Vagina (tissue), 2 donors: ENCODE results near the gene SYNDIG1. TPM values are rescaled to one million over a fixed set of nuclear protein-coding genes. Genes with fewer than 3 reads are reported as not detected.

ENCODE experiments used
- DNase-seq, 2 donors: peaks; one replicate each; pipeline ENCODE4 v3.0.0-alpha.2; 2017; ENCODE audit errors: extremely low spot score in 2 of 2
- H3K27ac ChIP-seq: fragments of 200-600 bp; sonication (generic); one replicate; pipeline ENCODE4 v1.5.1; 2019
- H3K27me3 ChIP-seq: fragments of 200-600 bp; sonication (generic); one replicate; pipeline ENCODE4 v1.5.1; 2019
- H3K36me3 ChIP-seq, 2 donors: fragments of 200-600 bp; sonication (generic); one replicate each; pipeline ENCODE4 v1.5.1; 2017 to 2019
- H3K4me1 ChIP-seq: fragments of 200-600 bp; sonication (generic); one replicate; pipeline ENCODE4 v1.5.1; 2019
- H3K4me3 ChIP-seq, 2 donors: fragments of 200-600 bp; sonication (generic); 1 replicate in 1 of 2; 2 replicates in 1 of 2; pipeline ENCODE4 v1.5.1; 2016 to 2019
- H3K9me3 ChIP-seq: fragments of 200-600 bp; sonication (generic); one replicate; pipeline ENCODE4 v1.5.1; 2019
- CTCF ChIP-seq, 3 experiments: fragments of 450-650 bp in 2 of 3; fragments of 200-600 bp in 1 of 3; sonication (generic) in 1 of 3; IDR thresholded peaks; one replicate each; pipeline ENCODE4 v1.5.1; 2017 to 2019; ENCODE audit warnings: antibody characterized with exemption in 3 of 3, mild to moderate bottlenecking in 2 of 3, moderate library complexity in 2 of 3
- POLR2A ChIP-seq, 2 donors: fragments of 450-650 bp; IDR thresholded peaks; one replicate each; pipeline ENCODE4 v1.6.1; 2017; ENCODE audit warnings: antibody characterized with exemption in 2 of 2, mild to moderate bottlenecking in 2 of 2, moderate library complexity in 2 of 2
- POLR2AphosphoS5 ChIP-seq, 2 donors: sonication (generic); formaldehyde crosslinking; IDR thresholded peaks; one replicate each; pipeline ENCODE4 v1.9.0; 2017; ENCODE audit warnings: antibody characterized with exemption in 2 of 2, mild to moderate bottlenecking in 2 of 2, low read depth in 1 of 2; ENCODE audit not compliant: insufficient read depth in 1 of 2
- intact Hi-C: fragments of 100-400 bp; cut with DNase I; formaldehyde crosslinking; loops from one replicate; pipeline ENCODE4 v1.15.1; 2023
- total RNA-seq: library from RNA; depleted of rRNA; stranded (reverse); fragments of >200 nt; gene quantifications from one replicate; pipeline ENCODE4 v1.2.3, GENCODE V29; 2016

Gene SYNDIG1
- total RNA-seq, 1 donor from 2014 or later, result 3.2 TPM

- no peaks in the 10 kb centered on the region for H3K36me3 ChIP-seq
- H3K4me3 ChIP-seq, result no peak overlapping the region
- no peaks in the 10 kb centered on the region for H3K9me3 ChIP-seq
- no peaks in the 10 kb centered on the region for H3K27me3 ChIP-seq
- no peak overlapping the region for H3K27ac ChIP-seq
- DNase-seq, result no peak
- TF ChIP-seq POLR2AphosphoS5 (IDR thresholded peaks at IDR 0.05; ENCODE audit: insufficient read depth in 1 of 2, low read depth in 1 of 2) (no peak), CTCF (IDR thresholded peaks at IDR 0.05) (no peak), POLR2A (IDR thresholded peaks at IDR 0.05) (no peak)
- peaks cover 9% of the 10 kb centered on the region for H3K4me1 ChIP-seq
- intact Hi-C loops, result no loop called here
These were observed 192.9 kb downstream of the SYNDIG1 start for GRCh38 chr20:24662322-24662721.

- Histone ChIP-seq H3K4me3 (no peak overlapping the region), H3K9me3 (no peaks in the 10 kb centered on the region), H3K4me1 (peaks cover 9% of the 10 kb centered on the region), H3K27me3 (no peaks in the 10 kb centered on the region), H3K27ac (no peak overlapping the region), H3K36me3 (no peaks in the 10 kb centered on the region)
- TF ChIP-seq POLR2A (IDR thresholded peaks at IDR 0.05) (no peak), CTCF (IDR thresholded peaks at IDR 0.05) (no peak), POLR2AphosphoS5 (IDR thresholded peaks at IDR 0.05; ENCODE audit: insufficient read depth in 1 of 2, low read depth in 1 of 2) (no peak)
- intact Hi-C loops, result no loop called here
- no peak for DNase-seq
These were observed 193.4 kb downstream of the SYNDIG1 start for GRCh38 chr20:24662752-24663365.

- no peaks in the 10 kb centered on the region for H3K9me3 ChIP-seq
- no peak for TF ChIP-seq POLR2A (IDR thresholded peaks at IDR 0.05)
- no peak for TF ChIP-seq CTCF (IDR thresholded peaks at IDR 0.05)
- no peak for TF ChIP-seq POLR2AphosphoS5 (IDR thresholded peaks at IDR 0.05; ENCODE audit: insufficient read depth in 1 of 2, low read depth in 1 of 2)
These were observed 194.1 kb downstream of the SYNDIG1 start for GRCh38 chr20:24663496-24663895.

GRCh38 chr20:24664266-24664986 is 195.0 kb downstream of the SYNDIG1 start:
- intact Hi-C loops, result no loop called here
- H3K4me3 ChIP-seq, result no peak overlapping the region
- DNase-seq, result no peak
- H3K36me3 ChIP-seq, result no peaks in the 10 kb centered on the region
- peaks cover 9% of the 10 kb centered on the region for H3K4me1 ChIP-seq
- H3K27me3 ChIP-seq, result no peaks in the 10 kb centered on the region
- H3K27ac ChIP-seq, result no peak overlapping the region
- no peak for TF ChIP-seq POLR2AphosphoS5 (IDR thresholded peaks at IDR 0.05; ENCODE audit: insufficient read depth in 1 of 2, low read depth in 1 of 2)
- TF ChIP-seq POLR2A (IDR thresholded peaks at IDR 0.05), result no peak
- no peak for TF ChIP-seq CTCF (IDR thresholded peaks at IDR 0.05)
- H3K9me3 ChIP-seq, result no peaks in the 10 kb centered on the region

More at GRCh38 chr20:24663496-24663895, 194.1 kb downstream of the SYNDIG1 start:
- peaks cover 9% of the 10 kb centered on the region for H3K4me1 ChIP-seq
- no peak for DNase-seq
- no peaks in the 10 kb centered on the region for H3K27me3 ChIP-seq
- H3K36me3 ChIP-seq, result no peaks in the 10 kb centered on the region
- intact Hi-C loops, result no loop called here
- no peak overlapping the region for H3K27ac ChIP-seq
- H3K4me3 ChIP-seq, result no peak overlapping the region

GRCh38 chr20:24665196-24665595 is 195.8 kb downstream of the SYNDIG1 start:
- DNase-seq, result no peak
- Histone ChIP-seq H3K27me3 (no peaks in the 10 kb centered on the region), H3K4me1 (peaks cover 9% of the 10 kb centered on the region), H3K9me3 (no peaks in the 10 kb centered on the region), H3K36me3 (no peaks in the 10 kb centered on the region), H3K4me3 (no peak overlapping the region), H3K27ac (no peak overlapping the region)
- TF ChIP-seq POLR2A (IDR thresholded peaks at IDR 0.05) (no peak), POLR2AphosphoS5 (IDR thresholded peaks at IDR 0.05; ENCODE audit: insufficient read depth in 1 of 2, low read depth in 1 of 2) (no peak), CTCF (IDR thresholded peaks at IDR 0.05) (no peak)
- intact Hi-C loops, result no loop called here
